NCI-H1436 treated with DMSO at 0.1 percent for 48 hours (cell line): ENCODE data around the gene GDF15.
"Not testable (repeated sequence)": the region's sequence is repeated elsewhere in the genome, so short reads cannot be mapped to it uniquely, and the experiment has no call there.

ENCODE experiments used
- DNase-seq: peaks from one replicate; lab custom pipeline; 2025; lab: John Stamatoyannopoulos, UW

The GDF15 gene

DNA sequence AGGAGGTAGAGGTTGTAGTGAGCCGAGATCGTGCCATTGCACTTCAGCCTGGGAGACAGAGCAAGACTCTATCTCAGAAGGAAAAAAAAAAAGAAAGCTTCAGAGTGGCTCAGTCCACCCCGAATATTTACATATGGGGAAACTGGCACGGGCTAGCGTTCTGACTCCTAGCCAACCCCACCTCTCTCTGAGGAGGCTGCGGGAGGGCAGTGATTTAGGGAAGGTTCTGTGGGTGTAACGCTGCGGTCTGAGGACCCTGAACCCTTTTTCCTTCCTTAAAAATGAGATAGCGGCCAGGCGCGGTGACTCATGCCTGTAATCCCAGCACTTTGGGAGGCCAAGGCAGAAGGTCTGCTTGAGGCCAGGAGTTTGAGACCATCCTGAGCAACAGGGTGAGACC lies 6.5 kb downstream of the GDF15 start:
- no peak for DNase-seq

DNA sequence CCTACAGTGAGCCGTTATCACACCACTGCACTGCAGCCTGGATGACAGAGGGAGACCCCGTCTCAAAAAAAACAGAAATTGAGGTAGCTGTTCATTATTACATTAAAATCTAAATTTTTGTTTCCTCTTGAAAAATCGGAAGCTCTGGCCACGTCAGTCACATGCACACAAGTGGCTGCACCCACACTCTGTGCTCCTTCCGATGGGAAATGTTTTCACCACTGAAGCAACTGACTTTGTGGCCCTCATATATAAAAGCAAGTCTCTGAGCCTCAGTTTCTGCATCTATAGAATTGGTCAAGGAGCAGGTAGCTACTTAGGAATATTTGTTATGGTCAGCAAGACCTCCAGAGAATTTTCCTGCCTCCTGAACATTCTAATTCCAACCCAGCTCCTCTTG lies 7.0 kb downstream of the GDF15 start:
- DNase-seq, result no peak

DNA sequence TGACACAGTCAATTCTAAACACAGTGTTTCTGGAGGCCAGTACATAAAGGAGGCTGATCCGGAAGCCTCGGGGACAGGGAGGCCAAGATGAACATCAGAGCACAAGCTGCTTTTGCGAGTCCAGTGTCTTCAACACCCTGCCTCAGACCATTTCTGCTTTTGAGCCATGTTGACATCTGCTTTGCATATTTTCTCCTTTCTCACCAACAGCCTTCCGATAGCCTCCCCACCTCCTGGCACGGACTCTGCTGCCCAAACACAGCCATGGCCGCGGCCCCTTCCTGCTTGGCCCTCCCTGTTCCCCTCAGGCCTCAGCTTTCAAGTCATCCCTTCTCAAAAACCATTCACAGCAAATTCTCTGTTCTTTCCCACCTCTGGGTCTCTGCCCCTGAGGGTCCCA lies 7.9 kb downstream of the GDF15 start:
- DNase-seq, result no peak

DNA sequence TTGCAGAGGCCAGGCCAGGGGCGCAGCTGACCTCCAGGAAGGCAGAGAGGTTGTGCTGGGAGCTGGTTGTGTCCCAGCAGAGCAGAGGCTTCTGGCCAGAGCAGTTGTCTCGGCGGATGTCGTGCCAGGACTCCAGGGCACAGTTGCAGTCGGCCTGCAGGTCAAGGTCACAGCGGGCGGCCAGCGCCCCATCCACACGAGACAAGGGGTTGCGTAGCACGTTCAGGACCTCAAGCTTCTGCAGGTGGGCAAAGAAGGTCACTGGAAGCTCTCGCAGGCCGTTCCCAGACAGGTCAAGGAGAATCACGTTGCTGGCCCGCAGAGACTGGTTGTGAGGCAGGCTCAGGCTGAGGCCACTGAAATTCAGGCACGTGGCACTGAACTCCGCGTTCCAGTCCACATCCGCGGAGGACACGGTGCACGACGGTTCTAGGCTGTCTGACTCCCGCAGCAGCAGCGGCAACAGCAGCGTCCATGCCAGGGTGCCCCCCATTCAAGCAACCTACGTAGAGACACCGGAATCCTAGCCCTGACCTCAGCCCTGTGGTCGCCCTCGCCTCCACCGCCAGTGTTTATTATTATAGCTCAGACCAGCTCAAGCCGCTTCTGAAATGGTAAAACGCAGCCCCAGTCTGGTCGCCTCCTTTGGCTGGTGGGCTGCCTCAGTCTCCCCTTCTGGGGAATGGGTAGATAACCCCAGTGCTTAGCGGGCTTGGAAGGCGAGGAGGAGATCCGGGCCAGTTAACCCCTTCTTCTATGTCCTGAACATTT lies 10.7 kb downstream of the GDF15 start:
- no peak for DNase-seq

DNA sequence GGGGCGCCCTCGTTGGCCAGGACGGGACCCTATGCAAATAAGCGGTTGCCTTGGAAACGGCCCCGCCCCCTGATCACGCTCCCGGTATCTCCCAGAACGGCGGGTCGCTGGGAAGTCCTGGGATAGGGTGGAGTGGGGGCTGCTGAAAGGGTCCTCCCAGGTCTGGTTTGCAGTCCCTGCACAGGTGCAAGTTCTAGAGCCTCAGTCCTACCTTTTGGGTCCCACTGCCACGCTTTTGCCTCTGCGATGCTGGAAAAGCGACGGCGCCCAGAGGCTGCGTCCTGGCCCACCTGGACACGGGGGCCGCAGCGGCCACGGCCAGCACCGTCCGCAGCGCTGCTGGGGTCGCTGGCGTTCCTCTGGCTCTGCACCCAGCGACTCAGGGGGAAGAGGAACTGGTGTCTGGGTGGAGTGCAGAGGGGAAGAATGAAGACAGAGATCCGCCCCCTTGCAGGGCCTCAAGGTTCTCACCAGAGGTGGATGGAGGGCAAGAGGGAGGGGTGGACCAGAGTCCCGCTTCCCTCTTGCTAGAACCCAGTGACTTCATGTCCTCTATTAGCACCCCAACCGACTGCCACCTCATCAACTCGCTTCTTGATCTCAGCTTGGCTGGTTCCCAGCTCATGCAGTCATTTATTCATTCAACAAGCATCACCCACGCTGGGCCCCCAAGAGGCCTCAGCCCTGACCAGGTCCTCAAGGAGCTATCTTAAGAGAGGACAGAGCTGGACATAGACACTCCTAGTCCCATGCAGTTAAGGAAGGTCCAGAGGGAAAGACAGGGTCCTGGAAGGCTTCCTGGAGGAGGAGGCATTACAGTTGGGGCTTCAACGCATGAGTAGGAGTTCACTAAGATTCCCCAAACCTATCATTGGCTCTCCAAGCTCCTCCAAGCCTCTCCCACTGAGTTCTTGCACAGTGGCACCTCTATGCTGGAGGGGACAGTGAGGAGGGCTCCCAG lies 11.6 kb downstream of the GDF15 start, which contains the start of gene LRRC25:
Gene LRRC25, minus strand, starts transcription at position 381 of the 961 bp plus-strand sequence. CDS start 659 bp downstream, outside the sequence.
- no peak for DNase-seq

DNA sequence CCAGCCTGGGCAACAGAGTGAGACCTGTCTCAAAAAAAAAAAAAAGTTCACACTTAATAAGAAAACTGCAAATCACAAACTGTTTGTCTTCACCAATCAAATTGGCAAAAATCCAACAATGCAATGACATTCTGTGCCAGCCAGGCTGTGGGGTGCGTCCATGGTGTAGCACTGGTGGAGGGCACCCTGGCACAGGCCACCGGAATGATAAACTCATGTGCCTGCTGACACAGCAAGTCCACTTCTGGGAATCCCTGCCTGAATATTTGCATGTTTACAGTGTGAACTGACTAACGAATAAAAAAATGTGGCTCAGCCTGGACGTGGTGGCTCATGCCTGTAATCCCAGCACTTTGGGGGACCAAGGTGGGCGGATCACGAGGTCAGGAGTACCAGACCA lies 13.1 kb downstream of the GDF15 start:
- DNase-seq, result no peak

DNA sequence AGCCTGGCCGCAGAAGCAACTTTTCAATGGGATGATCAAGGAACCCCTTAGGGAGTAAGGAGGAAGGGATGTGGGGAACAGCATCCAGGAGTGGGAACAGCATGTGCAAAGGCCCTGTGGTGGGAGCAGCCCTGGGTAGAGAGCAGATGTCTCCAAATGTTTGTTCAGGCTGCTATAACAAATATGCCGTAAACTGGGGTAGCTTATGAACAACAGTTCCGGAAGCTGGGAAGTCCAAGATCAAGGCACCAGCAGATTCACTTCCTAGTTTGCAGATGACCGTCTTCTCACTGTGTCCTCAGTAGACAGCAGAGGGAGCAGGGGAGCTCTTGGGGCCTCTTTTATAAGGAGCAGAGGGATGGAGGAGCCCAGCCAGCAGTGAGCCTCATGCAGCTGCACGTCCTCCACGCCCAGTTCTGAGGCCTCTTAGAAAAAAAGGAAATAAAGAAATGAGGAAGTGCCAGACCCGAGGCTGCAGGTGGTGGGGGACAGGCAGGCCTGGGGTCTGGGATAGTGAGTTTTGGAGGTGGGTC lies 15.7 kb downstream of the GDF15 start:
- no peak for DNase-seq

DNA sequence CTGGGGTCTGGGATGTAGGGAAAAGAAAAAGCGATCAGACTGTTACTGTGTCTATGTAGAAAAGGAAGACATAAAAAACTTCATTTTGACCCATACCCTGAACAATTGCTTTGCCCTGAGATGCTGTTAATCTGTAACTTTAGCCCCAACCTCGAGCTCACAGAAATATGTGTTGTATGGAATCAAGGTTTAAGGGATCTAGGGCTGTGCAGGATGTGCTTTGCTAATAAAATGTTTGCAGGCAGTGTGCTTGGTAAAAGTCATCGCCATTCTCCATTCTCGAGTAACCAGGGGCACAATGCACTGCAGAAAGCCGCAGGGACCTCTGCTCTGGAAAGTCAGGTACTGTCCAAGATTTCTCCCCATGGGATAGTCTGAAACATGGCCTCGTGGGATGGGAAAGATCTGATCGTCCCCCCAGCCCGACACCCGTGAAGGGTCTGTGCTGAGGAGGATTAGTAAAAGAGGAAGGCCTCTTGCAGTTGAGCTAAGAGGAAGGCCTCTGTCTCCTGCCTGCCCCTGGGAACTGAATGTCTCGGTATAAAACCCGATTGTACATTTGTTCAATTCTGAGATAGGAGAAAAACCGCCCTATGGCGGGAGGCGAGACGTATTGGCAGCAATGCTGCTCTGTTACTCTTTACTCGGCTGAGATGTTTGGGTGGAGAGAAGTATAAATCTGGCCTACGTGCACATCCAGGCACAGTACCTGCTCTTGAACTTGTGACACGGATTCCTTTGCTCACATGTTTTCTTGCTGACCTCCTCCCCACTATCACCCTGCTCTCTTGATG lies 16.7 kb downstream of the GDF15 start:
- not testable (repeated sequence) for DNase-seq

DNA sequence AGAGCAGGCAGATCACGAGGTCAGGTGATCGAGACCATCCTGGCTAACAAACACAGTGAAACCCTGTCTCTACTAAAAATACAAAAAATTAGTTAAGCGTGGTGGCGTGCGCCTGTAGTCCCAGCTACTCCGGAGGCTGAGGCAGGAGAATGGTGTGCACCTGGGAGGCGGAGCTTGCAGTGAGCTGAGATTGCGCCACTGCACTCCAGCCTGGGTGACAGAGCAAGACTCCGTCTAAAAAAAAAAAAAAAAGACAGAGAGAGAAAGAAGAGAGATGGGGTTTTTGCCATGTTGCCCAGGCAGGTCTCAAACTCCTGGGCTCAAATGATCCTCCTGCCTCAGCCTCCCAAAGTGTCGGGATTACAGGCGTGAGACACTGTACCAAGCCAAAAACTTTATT lies 19.8 kb downstream of the GDF15 start:
- DNase-seq, result not testable (repeated sequence)

DNA sequence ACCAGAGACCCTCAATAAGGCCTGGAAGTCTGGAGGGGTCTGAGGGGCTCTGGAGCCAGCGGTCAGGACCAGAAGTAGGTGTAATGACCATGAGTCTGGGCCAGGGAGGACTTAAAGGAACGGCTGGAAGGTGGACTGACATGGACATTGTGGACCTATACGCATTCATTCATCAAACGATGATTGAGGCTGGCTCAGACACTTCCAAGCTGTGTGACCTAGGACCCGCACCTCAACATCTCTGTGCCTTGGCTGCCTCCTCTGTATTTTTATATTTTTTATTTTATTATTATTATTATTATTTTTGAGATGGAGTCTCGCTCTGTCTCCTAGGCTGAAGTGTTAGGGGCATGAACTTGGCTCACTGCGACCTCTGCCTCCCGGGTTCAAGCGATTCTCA lies 20.8 kb downstream of the GDF15 start:
- no peak for DNase-seq

DNA sequence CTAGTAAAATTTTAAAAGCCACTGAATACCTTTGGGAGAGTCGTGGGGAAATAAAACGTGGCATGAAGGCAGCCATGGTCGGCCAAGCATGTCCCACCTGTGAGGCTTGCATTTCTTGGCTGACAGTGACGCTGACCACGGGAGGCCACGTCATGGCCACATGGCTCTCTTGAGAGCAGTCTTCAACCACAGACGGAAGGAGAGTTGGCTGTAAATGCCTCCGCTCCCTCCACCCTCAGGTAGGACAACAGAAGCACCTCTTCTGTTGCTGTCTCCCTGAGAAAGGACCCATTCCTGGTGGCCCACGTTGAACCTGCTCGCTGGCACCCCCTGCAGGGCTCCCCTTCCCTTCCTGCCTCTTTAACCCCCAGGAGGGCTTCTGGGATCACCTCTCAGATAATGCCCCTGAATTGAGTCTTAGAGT lies 22.1 kb downstream of the GDF15 start:
- DNase-seq, result no peak

DNA sequence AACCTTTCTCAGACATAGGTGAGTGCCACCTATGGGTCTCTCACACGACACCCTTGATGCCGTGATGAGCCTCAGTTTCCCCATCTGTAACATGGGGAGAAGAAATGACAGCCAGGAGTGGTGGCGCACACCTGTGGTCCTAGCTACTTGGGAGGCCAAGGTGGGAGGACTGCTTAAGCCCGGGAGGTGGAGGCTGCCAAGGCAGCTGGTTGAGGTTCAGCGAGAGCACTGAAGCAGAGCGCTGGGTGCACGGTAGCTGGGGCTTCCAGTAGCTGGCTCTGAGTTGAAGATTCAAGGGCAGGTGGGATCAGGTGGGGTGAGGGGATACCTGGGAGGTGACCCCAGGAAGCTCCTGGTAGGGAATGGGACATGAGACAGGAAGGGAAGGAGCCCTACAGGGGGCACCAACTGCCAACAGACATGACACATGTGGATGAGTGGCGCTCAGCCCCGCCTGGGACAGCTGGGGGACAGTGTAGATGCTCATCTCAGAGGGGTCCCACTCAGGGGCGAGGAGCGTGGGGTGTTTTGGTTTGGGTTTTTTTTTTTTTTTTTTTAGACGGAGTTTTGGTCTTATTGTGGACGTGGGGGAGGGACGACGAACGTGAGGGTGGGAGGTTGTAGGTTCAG lies 26.8 kb downstream of the GDF15 start:
- no peak for DNase-seq

DNA sequence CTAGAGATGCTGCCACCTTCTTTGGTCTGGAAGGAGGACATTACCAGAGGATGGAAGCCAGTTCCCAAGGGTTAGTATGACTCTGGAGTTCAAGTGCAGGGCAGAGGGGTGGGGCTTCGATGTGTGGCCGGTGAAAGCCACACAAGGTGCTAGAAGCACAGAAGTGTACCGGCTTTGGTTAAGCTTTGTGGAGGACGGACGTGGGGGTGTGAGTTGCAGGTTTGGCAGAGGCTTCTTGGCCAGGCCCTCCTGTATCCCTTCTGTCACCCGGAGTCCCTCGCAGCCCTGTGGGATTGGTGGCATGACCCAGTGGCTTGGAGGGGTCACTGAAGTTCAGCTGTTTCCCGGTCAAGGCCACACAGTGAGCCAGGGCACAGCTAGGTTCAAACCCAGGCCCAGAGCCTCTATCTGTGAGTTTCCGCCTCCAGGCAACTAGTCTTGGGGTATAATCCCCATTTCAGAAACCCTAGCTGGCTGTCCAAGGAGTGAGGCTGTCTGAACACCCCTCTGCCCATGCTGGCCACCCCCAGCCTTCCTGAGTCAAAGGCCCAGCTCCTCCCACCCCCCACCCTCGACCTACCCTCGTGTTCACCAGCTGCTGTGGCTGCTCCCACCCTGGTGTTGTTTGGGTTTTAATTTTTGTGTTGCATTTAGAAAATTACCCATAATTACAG lies 28.7 kb downstream of the GDF15 start:
- peak; percentile 71 for DNase-seq

DNA sequence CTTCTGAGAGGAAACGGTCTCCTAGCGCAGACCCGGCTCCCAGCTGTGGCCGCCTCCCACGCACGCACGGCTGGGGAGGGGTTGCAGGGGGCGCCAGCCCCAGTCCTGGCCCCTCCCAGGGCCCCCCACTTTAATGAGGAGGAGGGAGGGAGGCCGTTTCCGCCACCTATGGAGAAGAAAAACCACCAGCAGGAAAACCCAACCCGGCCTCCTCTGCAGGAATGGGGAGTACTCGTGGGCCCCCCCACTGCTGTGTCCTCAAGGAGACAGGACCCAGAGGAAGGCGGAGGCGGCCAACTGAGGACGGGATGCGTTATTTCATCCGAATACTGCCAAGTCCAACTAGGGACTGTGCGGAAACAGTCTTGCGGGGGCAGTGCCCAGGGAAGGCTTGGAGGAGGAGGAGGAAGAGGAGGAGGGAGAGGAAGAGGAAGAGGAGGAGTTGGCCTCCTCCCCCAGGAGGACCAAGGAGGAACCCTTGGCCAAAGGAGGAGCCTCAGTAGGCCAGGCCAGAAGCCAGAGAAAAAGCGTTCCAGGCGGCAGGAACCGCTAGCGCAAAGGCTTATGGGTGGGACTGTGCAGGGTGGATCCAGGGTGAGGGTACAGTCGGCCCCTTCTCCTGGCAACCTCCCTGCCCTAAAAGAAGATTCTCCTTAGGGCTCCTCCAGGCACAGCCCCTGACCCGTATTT lies 29.4 kb downstream of the GDF15 start:
- DNase-seq, result no peak

DNA sequence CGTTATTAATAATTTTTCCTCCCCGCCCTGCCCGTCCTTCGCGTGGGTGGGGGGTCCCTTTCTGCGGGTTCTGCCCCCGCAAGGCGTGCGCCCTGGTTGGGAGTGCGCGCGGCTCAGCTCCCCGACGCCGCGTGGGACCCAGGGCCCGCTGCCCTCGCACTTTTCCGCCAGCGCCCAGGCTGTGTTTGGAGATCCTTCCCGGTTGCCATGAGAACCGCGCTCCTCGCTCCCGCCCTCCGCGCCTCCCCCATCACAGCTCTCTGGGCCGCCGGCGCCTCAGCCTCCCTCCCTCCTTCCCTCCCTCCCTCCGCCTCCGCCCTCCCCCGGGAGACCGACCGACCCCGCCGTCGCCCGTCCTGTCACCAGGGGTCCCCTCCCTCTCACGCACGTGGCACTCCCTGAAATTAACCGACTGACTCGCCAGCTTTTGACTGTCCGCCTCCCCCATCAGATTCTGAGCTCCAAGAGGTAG lies 30.9 kb downstream of the GDF15 start:
- DNase-seq, result peak; percentile 48

DNA sequence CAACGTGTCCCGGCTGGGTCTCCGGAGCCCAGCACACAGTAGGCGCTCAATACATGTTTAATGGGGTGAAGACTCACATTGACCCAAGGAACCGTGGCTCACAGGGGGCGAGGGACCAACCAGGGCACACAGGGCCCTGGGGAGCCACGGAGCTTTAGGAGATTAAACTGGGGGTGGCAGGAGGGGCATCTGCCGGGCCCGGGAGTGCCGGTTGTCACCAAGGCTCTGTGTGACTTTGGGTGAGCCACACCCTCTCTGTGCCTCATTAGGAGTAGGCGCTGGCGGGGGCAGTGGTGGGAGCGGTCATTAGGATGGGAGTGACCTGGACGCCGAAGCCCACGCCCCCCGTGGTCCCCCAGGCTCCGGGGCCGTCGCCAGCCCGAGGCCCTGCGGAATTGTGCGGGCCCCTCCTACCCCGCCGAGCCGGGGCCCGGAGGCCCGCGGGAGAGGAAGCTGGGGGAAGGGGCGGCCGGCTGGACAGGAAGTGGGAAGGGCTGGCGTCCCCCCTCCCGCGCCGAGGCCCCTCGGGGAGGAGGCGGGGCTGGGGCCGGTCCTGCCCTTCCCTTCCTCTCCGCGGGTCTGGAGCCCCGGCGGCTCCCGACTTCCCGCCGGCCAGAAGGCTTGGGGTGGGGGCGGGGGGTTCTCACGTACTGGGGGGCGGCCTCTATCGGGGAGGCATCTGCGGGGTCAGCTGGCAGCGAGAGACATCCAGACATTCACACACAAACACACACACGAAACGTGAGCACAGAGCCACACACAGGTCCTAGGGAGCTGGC lies 31.5 kb downstream of the GDF15 start:
- no peak for DNase-seq

DNA sequence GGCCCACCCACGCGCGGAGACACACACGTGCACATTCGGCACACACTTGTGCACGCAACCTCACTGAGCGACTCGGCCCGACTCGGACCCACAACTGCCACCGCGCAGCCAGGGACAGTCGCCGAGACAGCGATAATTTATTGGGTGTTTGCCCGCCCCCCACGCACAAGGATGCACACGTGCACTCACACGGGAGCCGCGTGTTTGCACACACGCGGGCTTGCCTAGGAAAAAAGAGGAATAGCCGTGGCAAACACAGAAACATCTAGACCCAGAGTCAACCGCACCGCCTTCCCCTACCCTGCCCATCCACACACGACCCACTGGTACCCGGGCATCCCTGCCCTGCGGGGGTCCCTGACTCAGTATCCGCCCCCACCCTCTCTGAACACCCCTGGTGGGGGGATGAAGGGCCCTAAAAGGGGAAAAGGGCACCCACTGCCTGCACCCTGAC lies 32.1 kb downstream of the GDF15 start:
- DNase-seq, result no peak

DNA sequence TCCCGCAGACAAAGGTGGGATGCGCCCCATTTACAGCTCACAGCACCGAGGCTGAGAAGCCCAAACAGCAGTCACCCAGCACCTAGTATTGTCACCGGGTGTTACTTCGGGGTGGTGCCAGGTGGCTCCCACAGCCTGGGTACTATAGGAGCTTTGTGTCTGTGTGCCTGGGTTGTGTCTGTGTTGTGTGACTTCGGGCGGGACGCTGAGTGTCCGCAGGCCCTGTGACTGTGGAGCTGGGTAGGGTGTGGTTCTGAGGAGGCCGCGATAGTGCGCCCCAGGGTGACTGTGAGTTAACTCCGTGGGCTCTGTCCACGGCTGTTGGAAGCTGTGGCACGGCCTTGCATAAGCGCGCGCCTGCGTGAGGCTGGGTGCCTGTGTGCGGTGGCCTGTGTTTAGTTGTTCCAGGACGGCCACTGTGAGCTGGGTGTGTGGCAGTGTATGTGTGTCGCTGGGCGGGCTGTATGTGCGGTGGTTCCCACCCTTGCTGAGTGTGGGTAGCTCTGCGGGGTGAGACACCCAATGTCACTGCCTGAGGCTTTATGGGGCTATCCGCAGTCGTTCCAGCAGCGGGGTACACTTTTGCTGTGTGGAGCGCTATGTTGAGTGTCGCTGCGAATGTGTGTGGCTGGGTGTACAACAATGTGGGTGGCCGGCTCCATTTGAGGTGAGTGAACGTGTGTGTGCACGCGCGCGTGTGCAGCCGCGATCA lies 32.7 kb downstream of the GDF15 start:
- DNase-seq, result no peak
